ENCODE data around the gene HINT3. TPM values are rescaled to one million over a fixed set of nuclear protein-coding genes. Genes with fewer than 3 reads are reported as not detected.

HINT3 gene
- total and polyA plus RNA-seq, 2 of the 13 experiments (the other 11 are each of a cell fraction or from before 2014, with no cell fraction given), result 3.1 to 22.8 TPM

GRCh38 chr6:125927761-125928160 is 28.8 kb upstream of the HINT3 start:
- Histone ChIP-seq H3K4me3 (replicated peaks in 1 of 3; ENCODE audit: insufficient read depth in 1 of 3, low read depth in 2 of 3, low read length in 3 of 3) (no peak overlapping the region), H3K27me3 (ENCODE audit: control insufficient read depth in 1 of 2, insufficient read depth in 2 of 2, low read length in 2 of 2) (no peaks in the 10 kb centered on the region), H3K9ac (ENCODE audit: insufficient read depth, low read depth, low read length) (no peak overlapping the region), H4K20me1 (ENCODE audit: insufficient read depth, low read length) (no peaks in the 10 kb centered on the region), H3K36me3 (replicated peaks in 1 of 2; ENCODE audit: control insufficient read depth in 1 of 2, insufficient read depth in 2 of 2, low read length in 2 of 2) (peaks cover 24 to 50% of the 10 kb centered on the region in 2 experiments), H3K9me3 (ENCODE audit: low read length) (no peaks in the 10 kb centered on the region), H2AFZ (ENCODE audit: low read length) (no peak overlapping the region), H3K27ac (ENCODE audit: extremely low read length, insufficient read depth, low read length) (no peak overlapping the region), H3K4me1 (ENCODE audit: insufficient read depth, low read length) (peaks cover 29% of the 10 kb centered on the region), H3K79me2 (ENCODE audit: insufficient read depth, low read length) (no peaks in the 10 kb centered on the region), H3K4me2 (ENCODE audit: low read depth, low read length) (no peak overlapping the region)
- POLR2A ChIA-PET, result no interaction called here
- WGBS (ENCODE audit: low lambda C conversion rate), result 97% methylated on average over 6 of the region's 7 CpGs
- no peak for ATAC-seq
- intact Hi-C loops (cut with micrococcal nuclease; ENCODE audit: unreplicated experiment), result no loop called here
- CTCF ChIA-PET (ENCODE audit: low intra/inter-chr PET ratio, low total read pairs), result no interaction called here
- in situ Hi-C loops (cut with HindIII; ENCODE audit: extremely low pct_ligation_motif_present, low pct_unique_long_range_greater_than_20kb), result no loop called here
- no peak for DNase-seq (ENCODE audit: low spot score)
- BruUV-seq (replicated peaks), result no TSS peak
- FAIRE-seq, result no peak
- TF ChIP-seq ZNF503 (CRISPR knock-in tag; IDR thresholded peaks at IDR 0.05) (no peak), MAF1 (CRISPR knock-in tag; IDR thresholded peaks at IDR 0.05; ENCODE audit: borderline replicate concordance) (no peak), AKNA (CRISPR knock-in tag; IDR thresholded peaks at IDR 0.05; ENCODE audit: borderline replicate concordance) (no peak), DPF2 (CRISPR knock-in tag; IDR thresholded peaks at IDR 0.05; ENCODE audit: borderline replicate concordance, low read depth) (no peak), ATF7-NPFF (CRISPR knock-in tag; IDR thresholded peaks at IDR 0.05; ENCODE audit: low read depth) (no peak), WIZ (CRISPR knock-in tag; IDR thresholded peaks at IDR 0.05) (no peak), NFE2 (CRISPR knock-in tag; IDR thresholded peaks at IDR 0.05) (no peak), ELF3 (CRISPR knock-in tag; IDR thresholded peaks at IDR 0.05) (no peak), U2AF2 (IDR thresholded peaks at IDR 0.05; ENCODE audit: low read depth, low read length) (no peak), CREM (IDR thresholded peaks at IDR 0.05) (no peak), CREM (CRISPR knock-in tag; IDR thresholded peaks at IDR 0.05) (no peak), FOXA3 (CRISPR knock-in tag; IDR thresholded peaks at IDR 0.05) (no peak), KLF16 (CRISPR knock-in tag; IDR thresholded peaks at IDR 0.05) (no peak), ZBTB10 (CRISPR knock-in tag; IDR thresholded peaks at IDR 0.05; ENCODE audit: borderline replicate concordance) (no peak), SP140L (CRISPR knock-in tag; IDR thresholded peaks at IDR 0.05; ENCODE audit: borderline replicate concordance) (no peak), ZNF724P (CRISPR knock-in tag; IDR thresholded peaks at IDR 0.05; ENCODE audit: borderline replicate concordance) (no peak), ZNF562 (CRISPR knock-in tag; IDR thresholded peaks at IDR 0.05; ENCODE audit: borderline replicate concordance) (no peak)
